BLaER1 treated with 17β-estradiol and CSF1 and Interleukin-3, amounts not matched to agents 10 nM and 100 nM (cell line): ENCODE results near the gene MYO15A.
A peak's percentile ranks its signal among the peaks of the same experiment; 100 is the strongest.

ENCODE experiments used
- H3K27ac ChIP-seq, 11 experiments: shearing (Covaris generic); formaldehyde crosslinking; 2 replicates each; pipeline ENCODE4 v1.8.1; 2022
- H3K27me3 ChIP-seq, 11 experiments: shearing (Covaris generic); formaldehyde crosslinking; 2 replicates each; pipeline ENCODE4 v1.8.1; 2022
- H3K36me3 ChIP-seq, 11 experiments: shearing (Covaris generic); formaldehyde crosslinking; 2 replicates each; pipeline ENCODE4 v1.8.1; 2022
- H3K4me1 ChIP-seq, 10 experiments: shearing (Covaris generic); formaldehyde crosslinking; 2 replicates each; pipeline ENCODE4 v1.8.1; 2022
- H3K4me2 ChIP-seq, 11 experiments: shearing (Covaris generic); formaldehyde crosslinking; 2 replicates each; pipeline ENCODE4 v1.8.1; 2022
- H3K4me3 ChIP-seq, 10 experiments: shearing (Covaris generic); formaldehyde crosslinking; 2 replicates each; pipeline ENCODE4 v1.8.1; 2022
- H3K9ac ChIP-seq, 11 experiments: shearing (Covaris generic); formaldehyde crosslinking; 2 replicates each; pipeline ENCODE4 v1.8.1; 2022
- H3K9me3 ChIP-seq, 11 experiments: shearing (Covaris generic); formaldehyde crosslinking; replicated peaks in 1 of 11; 2 replicates each; pipeline ENCODE4 v1.8.1; 2022
- H4K20me1 ChIP-seq, 11 experiments: shearing (Covaris generic); formaldehyde crosslinking; 2 replicates each; pipeline ENCODE4 v1.8.1; 2022
- Cebpa-rat ChIP-seq, 11 experiments: shearing (Covaris generic); IDR thresholded peaks; 2 replicates each; pipeline ENCODE4 v1.8.1; 2022

Gene MYO15A

GRCh38 chr17:18181358-18181757 lies 72.8 kb downstream of the MYO15A start:
- Histone ChIP-seq H3K9ac (peak overlapping the region in 5 of 11 experiments; percentile 10 to 95 (median 93); a peak in 5 of 22 replicates), H3K27ac (peak overlapping the region in 4 of 11 experiments; percentile 33 to 98 (median 97); a peak in 8 of 22 replicates), H3K4me3 (no peak overlapping the region), H3K36me3 (peaks cover 0 to 7% (median 0%) of the 10 kb centered on the region in 11 experiments; a peak in 5 of 22 replicates), H3K4me1 (peaks cover 22 to 35% (median 32%) of the 10 kb centered on the region in 10 experiments), H4K20me1 (peaks cover 22 to 26% (median 24%) of the 10 kb centered on the region in 11 experiments), H3K27me3 (no peaks in the 10 kb centered on the region), H3K4me2 (peak overlapping the region; percentile 11 to 98 (median 91); a peak in 11 of 22 replicates), H3K9me3 (no peaks in the 10 kb centered on the region)
- no peak for TF ChIP-seq Cebpa-rat (IDR thresholded peaks at IDR 0.05)

GRCh38 chr17:18182110-18182977 lies 73.8 kb downstream of the MYO15A start:
- Histone ChIP-seq H3K27me3 (no peaks in the 10 kb centered on the region), H3K27ac (peak overlapping the region; percentile 92 to 98 (median 96)), H3K36me3 (peaks cover under 1 to 17% (median 8%) of the 10 kb centered on the region in 11 experiments; a peak in 15 of 22 replicates), H3K4me1 (peaks cover 32 to 41% (median 37%) of the 10 kb centered on the region in 10 experiments), H3K4me3 (peak overlapping the region; percentile 71 to 92 (median 82)), H4K20me1 (peaks cover 32 to 36% (median 34%) of the 10 kb centered on the region in 11 experiments), H3K9ac (peak overlapping the region; percentile 88 to 97 (median 93)), H3K9me3 (no peaks in the 10 kb centered on the region), H3K4me2 (peak overlapping the region; percentile 81 to 98 (median 91))
- TF ChIP-seq Cebpa-rat (IDR thresholded peaks at IDR 0.05) = no peak

- H3K27ac ChIP-seq = peak overlapping the region; percentile 92 to 98 (median 96)
- peaks cover 38 to 47% (median 43%) of the 10 kb centered on the region in 10 experiments for H3K4me1 ChIP-seq
- H3K9me3 ChIP-seq = no peaks in the 10 kb centered on the region
- H3K27me3 ChIP-seq = no peaks in the 10 kb centered on the region
- peak overlapping the region; percentile 88 to 97 (median 93) for H3K9ac ChIP-seq
- peaks cover 38 to 42% (median 40%) of the 10 kb centered on the region in 11 experiments for H4K20me1 ChIP-seq
- no peak for TF ChIP-seq Cebpa-rat (IDR thresholded peaks at IDR 0.05)
- H3K4me3 ChIP-seq = peak overlapping the region; percentile 71 to 92 (median 82)
- H3K36me3 ChIP-seq = peaks cover 7 to 23% (median 13%) of the 10 kb centered on the region in 11 experiments; a peak in 19 of 22 replicates
- peak overlapping the region; percentile 81 to 98 (median 91) for H3K4me2 ChIP-seq
Measured at GRCh38 chr17:18182978-18183333, 74.4 kb downstream of the MYO15A start.

DNA sequence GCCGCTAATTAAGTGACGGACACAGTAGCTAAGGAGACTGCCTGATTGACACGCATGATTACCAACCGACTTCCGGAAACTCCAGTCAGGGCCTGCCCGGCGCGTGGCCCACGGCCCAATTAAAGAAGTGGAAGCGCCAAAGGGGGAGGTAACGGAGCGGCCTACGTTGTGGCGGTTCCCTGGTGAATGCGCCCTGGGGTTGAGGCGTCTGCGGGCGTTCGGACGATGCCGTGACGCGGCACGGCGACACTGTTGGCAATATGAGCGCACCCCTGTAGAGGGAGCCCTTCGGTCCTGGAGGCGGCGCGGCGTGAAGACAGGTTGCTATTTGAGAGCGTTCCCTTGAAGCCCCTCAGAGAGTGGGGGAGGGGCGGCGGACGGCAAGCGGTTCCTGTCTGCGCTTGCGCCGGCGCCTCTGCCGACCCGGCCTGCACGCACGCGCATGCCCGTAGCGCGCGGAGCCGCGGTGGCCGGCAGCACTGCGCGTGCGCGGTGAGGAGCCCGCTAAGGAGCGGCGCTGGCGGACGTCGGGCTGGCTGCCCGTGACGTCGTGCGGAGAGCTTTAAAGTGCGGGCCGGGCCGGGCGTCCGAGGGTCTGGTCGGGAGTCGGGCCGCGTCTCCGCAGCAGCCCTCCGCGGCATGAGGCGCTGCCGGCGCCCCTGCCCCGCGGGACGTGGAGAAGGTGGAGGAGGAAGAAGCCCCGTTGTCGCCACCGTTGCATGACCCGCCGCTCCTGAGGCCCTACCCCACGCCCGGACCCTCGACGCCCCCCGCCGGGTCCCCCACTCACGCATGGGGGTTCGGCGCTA lies 75.0 kb downstream of the MYO15A start, which contains the start of gene ALKBH5:
Gene ALKBH5 (plus strand): TSS at position 495 of the 809 bp plus-strand sequence. CDS start 416 bp downstream, outside the sequence.
- Histone ChIP-seq H3K27ac (peak within 1 kb of the TSS; percentile 92 to 98 (median 96)), H4K20me1 (peaks cover 44 to 48% (median 46%) of the 10 kb centered on the region in 11 experiments), H3K9ac (peak within 1 kb of the TSS; percentile 88 to 97 (median 93)), H3K4me3 (peak within 1 kb of the TSS; percentile 71 to 92 (median 82)), H3K9me3 (no peaks in the 10 kb centered on the region), H3K4me2 (peak within 1 kb of the TSS; percentile 91 to 100 (median 97)), H3K27me3 (no peaks in the 10 kb centered on the region), H3K36me3 (peaks cover 12 to 29% (median 19%) of the 10 kb centered on the region in 11 experiments; a peak in 21 of 22 replicates), H3K4me1 (peaks cover 44 to 53% (median 49%) of the 10 kb centered on the region in 10 experiments)
- no peak for TF ChIP-seq Cebpa-rat (IDR thresholded peaks at IDR 0.05)

DNA sequence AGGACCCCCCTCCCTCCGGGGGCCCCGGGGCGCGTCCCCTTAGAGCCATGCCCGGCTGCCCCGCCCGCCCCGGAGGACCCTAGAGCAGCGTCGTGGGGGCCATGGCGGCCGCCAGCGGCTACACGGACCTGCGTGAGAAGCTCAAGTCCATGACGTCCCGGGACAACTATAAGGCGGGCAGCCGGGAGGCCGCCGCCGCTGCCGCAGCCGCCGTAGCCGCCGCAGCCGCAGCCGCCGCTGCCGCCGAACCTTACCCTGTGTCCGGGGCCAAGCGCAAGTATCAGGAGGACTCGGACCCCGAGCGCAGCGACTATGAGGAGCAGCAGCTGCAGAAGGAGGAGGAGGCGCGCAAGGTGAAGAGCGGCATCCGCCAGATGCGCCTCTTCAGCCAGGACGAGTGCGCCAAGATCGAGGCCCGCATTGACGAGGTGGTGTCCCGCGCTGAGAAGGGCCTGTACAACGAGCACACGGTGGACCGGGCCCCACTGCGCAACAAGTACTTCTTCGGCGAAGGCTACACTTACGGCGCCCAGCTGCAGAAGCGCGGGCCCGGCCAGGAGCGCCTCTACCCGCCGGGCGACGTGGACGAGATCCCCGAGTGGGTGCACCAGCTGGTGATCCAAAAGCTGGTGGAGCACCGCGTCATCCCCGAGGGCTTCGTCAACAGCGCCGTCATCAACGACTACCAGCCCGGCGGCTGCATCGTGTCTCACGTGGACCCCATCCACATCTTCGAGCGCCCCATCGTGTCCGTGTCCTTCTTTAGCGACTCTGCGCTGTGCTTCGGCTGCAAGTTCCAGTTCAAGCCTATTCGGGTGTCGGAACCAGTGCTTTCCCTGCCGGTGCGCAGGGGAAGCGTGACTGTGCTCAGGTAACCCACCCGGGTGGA lies 75.8 kb downstream of the MYO15A start:
- no peak for TF ChIP-seq Cebpa-rat (IDR thresholded peaks at IDR 0.05)
- H4K20me1 ChIP-seq = peaks cover 52 to 56% (median 54%) of the 10 kb centered on the region in 11 experiments
- H3K9me3 ChIP-seq = no peaks in the 10 kb centered on the region
- no peaks in the 10 kb centered on the region for H3K27me3 ChIP-seq
- peak overlapping the region; percentile 92 to 98 (median 96) for H3K27ac ChIP-seq
- peaks cover 19 to 38% (median 28%) of the 10 kb centered on the region in 11 experiments for H3K36me3 ChIP-seq
- H3K4me1 ChIP-seq = peaks cover 48 to 62% (median 57%) of the 10 kb centered on the region in 10 experiments
- peak overlapping the region; percentile 88 to 97 (median 93) for H3K9ac ChIP-seq
- peak overlapping the region; percentile 71 to 92 (median 82) for H3K4me3 ChIP-seq
- peak overlapping the region; percentile 91 to 100 (median 97) for H3K4me2 ChIP-seq

- Histone ChIP-seq H4K20me1 (peaks cover 62 to 66% (median 64%) of the 10 kb centered on the region in 11 experiments), H3K36me3 (peaks cover 24 to 48% (median 38%) of the 10 kb centered on the region in 11 experiments), H3K4me2 (peak overlapping the region; percentile 91 to 100 (median 97))
Measured at GRCh38 chr17:18185391-18185790, 76.8 kb downstream of the MYO15A start.

GRCh38 chr17:18185832-18186626 lies 77.5 kb downstream of the MYO15A start:
- H3K36me3 ChIP-seq = peaks cover 24 to 54% (median 44%) of the 10 kb centered on the region in 11 experiments
- peak overlapping the region; percentile 71 to 92 (median 82) for H3K4me3 ChIP-seq
- H3K9me3 ChIP-seq = no peaks in the 10 kb centered on the region
- H3K4me2 ChIP-seq = peak overlapping the region; percentile 91 to 100 (median 97)
- H3K4me1 ChIP-seq = peaks cover 55 to 76% (median 73%) of the 10 kb centered on the region in 10 experiments
- TF ChIP-seq Cebpa-rat (IDR thresholded peaks at IDR 0.05) = no peak
- H3K27me3 ChIP-seq = no peaks in the 10 kb centered on the region
- peak overlapping the region; percentile 88 to 97 (median 93) for H3K9ac ChIP-seq
- H4K20me1 ChIP-seq = peaks cover 68 to 73% (median 70%) of the 10 kb centered on the region in 11 experiments
- H3K27ac ChIP-seq = peak overlapping the region in 8 of 11 experiments; percentile 4 to 98 (median 96); a peak in 13 of 22 replicates

More at GRCh38 chr17:18185391-18185790, 76.8 kb downstream of the MYO15A start:
- Histone ChIP-seq H3K9ac (peak overlapping the region; percentile 88 to 97 (median 93)), H3K9me3 (no peaks in the 10 kb centered on the region), H3K27me3 (no peaks in the 10 kb centered on the region), H3K4me3 (peak overlapping the region; percentile 71 to 92 (median 82)), H3K4me1 (peaks cover 49 to 72% (median 67%) of the 10 kb centered on the region in 10 experiments), H3K27ac (peak overlapping the region in 9 of 11 experiments; percentile 27 to 98 (median 95); a peak in 12 of 22 replicates)
- no peak for TF ChIP-seq Cebpa-rat (IDR thresholded peaks at IDR 0.05)
